HCT116 (cell line): ENCODE results near the gene WAS.

ENCODE experiments used
- CEBPB ChIP-seq: IDR thresholded peaks from 2 replicates; pipeline ENCODE4 v1.6.1; 2012; ENCODE audit warnings: low read depth
- CTCF ChIP-seq, 3 experiments: fragments of 200-600 bp in 1 of 3; sonication (generic) in 1 of 3; IDR thresholded peaks in 2 of 3; conservative IDR thresholded peaks in 1 of 3; 2 replicates each; pipeline ENCODE4 v1.5.1; 2012 to 2017; ENCODE audit warnings: low read depth in 2 of 3, low read length in 2 of 3, antibody characterized with exemption in 1 of 3, borderline replicate concordance in 1 of 3, control low read depth in 1 of 3, mild to moderate bottlenecking in 1 of 3, mixed read lengths in 1 of 3, mixed run types in 1 of 3, moderate library complexity in 1 of 3; ENCODE audit not compliant: insufficient read depth in 1 of 3
- ELF1 ChIP-seq: IDR thresholded peaks from 2 replicates; pipeline ENCODE4 v1.6.1; 2012; ENCODE audit warnings: low read depth, borderline replicate concordance
- EZH2 ChIP-seq: fragments of 200-600 bp; sonication (generic); IDR thresholded peaks from 2 replicates; pipeline ENCODE4 v1.6.1; 2017; ENCODE audit warnings: antibody characterized with exemption, mixed run types
- EZH2phosphoT487 ChIP-seq: fragments of 200-600 bp; IDR thresholded peaks from 2 replicates; pipeline ENCODE4 v1.6.1; 2018; ENCODE audit warnings: antibody characterized with exemption, borderline replicate concordance
- MAX ChIP-seq: IDR thresholded peaks from 2 replicates; pipeline ENCODE4 v1.6.1; 2012
- POLR2A ChIP-seq: IDR thresholded peaks from 2 replicates; pipeline ENCODE4 v1.7.0; 2011; ENCODE audit warnings: borderline replicate concordance; ENCODE audit not compliant: insufficient read depth, insufficient read length; ENCODE audit errors: extremely low read depth
- POLR2AphosphoS5 ChIP-seq: IDR thresholded peaks from 2 replicates; pipeline ENCODE4 v1.6.1; 2011; ENCODE audit warnings: mild to moderate bottlenecking, low read depth, low read length, moderate library complexity
- RAD21 ChIP-seq: IDR thresholded peaks from 2 replicates; pipeline ENCODE4 v1.6.1; 2012; ENCODE audit warnings: low read depth, mild to moderate bottlenecking
- REST ChIP-seq: IDR thresholded peaks from 2 replicates; pipeline ENCODE4 v1.6.1; 2012; ENCODE audit warnings: low read depth
- YY1 ChIP-seq: IDR thresholded peaks from 2 replicates; pipeline ENCODE4 v1.6.1; 2011; ENCODE audit warnings: low read length, low read depth, moderate library complexity, mild to moderate bottlenecking; ENCODE audit not compliant: insufficient replicate concordance; ENCODE audit errors: extremely low read depth

GRCh38 chrX:48698306-48698705 is 14.7 kb downstream of the WAS start:
- no peak for TF ChIP-seq POLR2A
- TF ChIP-seq POLR2AphosphoS5, result no peak
- no peak for TF ChIP-seq EZH2
- TF ChIP-seq CTCF (IDR thresholded peaks at IDR 0.05 in 2 of 3, conservative IDR thresholded peaks at IDR 0.05 in 1 of 3; ENCODE audit: borderline replicate concordance in 1 of 3, insufficient read depth in 1 of 3, low read depth in 2 of 3, low read length in 2 of 3), result no peak
- TF ChIP-seq RAD21, result no peak
- no peak for TF ChIP-seq CEBPB
- no peak for TF ChIP-seq EZH2phosphoT487
- no peak for TF ChIP-seq YY1
- no peak for TF ChIP-seq ELF1
- no peak for TF ChIP-seq REST
- TF ChIP-seq MAX, result no peak
